HG02870 (cell line): ENCODE data around the gene HOXB9.

Source experiments
- ATAC-seq: cut with Tn5 transposase; IDR thresholded peaks from one replicate; pipeline ENCODE4 v1.9.1; 2021; ENCODE audit warnings: mild to moderate bottlenecking, moderate library complexity; ENCODE audit not compliant: unreplicated experiment

Gene HOXB9

GRCh38 chr17:48639982-48640857 is 14.1 kb upstream of the HOXB9 start:
- no peak for ATAC-seq

GRCh38 chr17:48639136-48639535 is 13.0 kb upstream of the HOXB9 start:
- ATAC-seq, result no peak

- ATAC-seq, result no peak
Measured at GRCh38 chr17:48637323-48638260, 11.4 kb upstream of the HOXB9 start.

GRCh38 chr17:48636177-48637018 is 10.2 kb upstream of the HOXB9 start:
- no peak for ATAC-seq

- ATAC-seq, result no peak
Measured at GRCh38 chr17:48634493-48635208, 8.5 kb upstream of the HOXB9 start.

GRCh38 chr17:48633266-48633677 is 7.1 kb upstream of the HOXB9 start:
- no peak for ATAC-seq

- ATAC-seq, result no peak
Measured at GRCh38 chr17:48632579-48633265, 6.6 kb upstream of the HOXB9 start.

- no peak for ATAC-seq
Measured at GRCh38 chr17:48631693-48632578, 5.8 kb upstream of the HOXB9 start.

GRCh38 chr17:48630925-48631692 is 5.0 kb upstream of the HOXB9 start:
- ATAC-seq, result no peak

GRCh38 chr17:48630009-48630924 is 4.1 kb upstream of the HOXB9 start:
- no peak for ATAC-seq

- ATAC-seq, result no peak
Measured at GRCh38 chr17:48629411-48629759, 3.2 kb upstream of the HOXB9 start.

GRCh38 chr17:48628649-48629410 is 2.7 kb upstream of the HOXB9 start:
- ATAC-seq, result no peak

- no peak for ATAC-seq
Measured at GRCh38 chr17:48627623-48628521, 1.7 kb upstream of the HOXB9 start.

GRCh38 chr17:48627118-48627597 is 1.0 kb upstream of the HOXB9 start:
- ATAC-seq, result no peak
